ENCODE data around the gene ATXN1. TPM values are rescaled to one million over a fixed set of nuclear protein-coding genes. Genes with fewer than 3 reads are reported as not detected.

Gene ATXN1
- total RNA-seq, 1 experiment from 2014 or later: 5.6 TPM

DNA sequence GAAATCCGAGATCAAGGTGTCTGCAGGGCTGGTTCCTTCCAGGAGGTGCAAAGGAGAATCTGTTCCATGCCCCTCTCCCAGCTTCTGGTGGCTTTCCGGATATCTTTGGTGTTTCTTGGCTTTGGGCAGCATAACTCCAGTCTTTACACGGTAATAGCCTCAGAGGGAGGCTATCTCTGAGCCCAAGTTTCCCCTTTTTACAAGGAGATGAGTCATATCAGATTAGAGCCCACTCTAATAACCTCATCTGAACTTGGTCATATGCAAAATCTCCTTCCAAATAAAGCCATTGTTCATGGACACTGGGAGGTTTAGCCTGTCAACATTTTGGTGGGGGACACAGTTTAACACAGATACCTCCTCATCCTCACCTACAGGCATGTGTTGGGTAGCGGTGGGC is 213.7 kb downstream of the ATXN1 start:
- Histone ChIP-seq H3K27me3 (ENCODE audit: insufficient read depth, low read length) (no peaks in the 10 kb centered on the region), H3K14ac (ENCODE audit: insufficient read depth, low read length) (no peak overlapping the region), H3K4me1 (ENCODE audit: insufficient read depth, low read length) (0 out of 2 replicates have a peak, but pooled peaks cover 2% of the 10 kb centered on the region), H3K27ac (ENCODE audit: insufficient read length, low read depth, low read length) (no peak overlapping the region), H3K9me3 (ENCODE audit: control insufficient read depth, low read depth, low read length) (no peaks in the 10 kb centered on the region), H2AK5ac (ENCODE audit: insufficient read length, low read length) (no peak overlapping the region), H4K91ac (ENCODE audit: insufficient read length, low read depth, low read length) (no peak overlapping the region), H3T11ph (ENCODE audit: low read length) (no peak overlapping the region), H2BK120ac (ENCODE audit: low read depth, low read length, poor library complexity, severe bottlenecking) (no peak overlapping the region), H3K23ac (ENCODE audit: insufficient read length, low read depth, low read length) (no peak overlapping the region), H3K9ac (ENCODE audit: extremely low read depth, insufficient read length, low read length) (no peak overlapping the region), H3K23me2 (ENCODE audit: insufficient read length, low read depth, low read length, poor library complexity, severe bottlenecking) (no peaks in the 10 kb centered on the region), H4K5ac (ENCODE audit: insufficient read length, low read depth, low read length) (no peak overlapping the region), H4K8ac (replicated peaks; ENCODE audit: insufficient read length, low read depth, low read length) (no peak overlapping the region), H2BK15ac (ENCODE audit: low read depth, low read length) (no peak overlapping the region), H3K18ac (ENCODE audit: insufficient read length, low read depth, low read length) (no peak overlapping the region), H2BK20ac (ENCODE audit: low read depth, low read length, poor library complexity, severe bottlenecking) (no peak overlapping the region), H4K20me1 (ENCODE audit: control insufficient read depth, insufficient read depth, insufficient read length) (no peaks in the 10 kb centered on the region), H2AFZ (ENCODE audit: low read length) (no peak overlapping the region), H3K4ac (ENCODE audit: low read depth, low read length) (no peak overlapping the region), H3K79me1 (ENCODE audit: insufficient read depth, low read depth, low read length, poor library complexity, severe bottlenecking) (no peaks in the 10 kb centered on the region), H3K79me2 (ENCODE audit: insufficient read depth, low read length) (no peaks in the 10 kb centered on the region), H2BK5ac (ENCODE audit: insufficient read length, low read length) (no peak overlapping the region), H2BK12ac (ENCODE audit: insufficient read length, low read depth, low read length) (no peak overlapping the region), H3K56ac (ENCODE audit: insufficient read length, low read depth, low read length) (no peak overlapping the region), H3K4me2 (ENCODE audit: insufficient read depth, insufficient read length, low read length) (no peak overlapping the region)
- Mint-ChIP-seq H3K9me3 (no peaks in the 10 kb centered on the region), H3K36me3 (ENCODE audit: insufficient read depth in 1 of 3, low read depth in 3 of 3) (no peaks in the 10 kb centered on the region; a peak in 1 of 7 replicates), H3K27me3 (ENCODE audit: low read depth) (no peaks in the 10 kb centered on the region; the same call in 1 of the 2 replicates), H3K27ac (no peak overlapping the region), H3K4me1 (peaks cover 3 to 7% of the 10 kb centered on the region in 2 experiments; a peak in 3 of 4 replicates), H3K4me3 (no peak overlapping the region)
- no CpG with 5 or more reads among the region's 4 CpGs for WGBS (ENCODE audit: extremely low coverage, insufficient read length, low lambda C conversion rate)
- no peak for DNase-seq
- TF ChIP-seq, protein P1, sequence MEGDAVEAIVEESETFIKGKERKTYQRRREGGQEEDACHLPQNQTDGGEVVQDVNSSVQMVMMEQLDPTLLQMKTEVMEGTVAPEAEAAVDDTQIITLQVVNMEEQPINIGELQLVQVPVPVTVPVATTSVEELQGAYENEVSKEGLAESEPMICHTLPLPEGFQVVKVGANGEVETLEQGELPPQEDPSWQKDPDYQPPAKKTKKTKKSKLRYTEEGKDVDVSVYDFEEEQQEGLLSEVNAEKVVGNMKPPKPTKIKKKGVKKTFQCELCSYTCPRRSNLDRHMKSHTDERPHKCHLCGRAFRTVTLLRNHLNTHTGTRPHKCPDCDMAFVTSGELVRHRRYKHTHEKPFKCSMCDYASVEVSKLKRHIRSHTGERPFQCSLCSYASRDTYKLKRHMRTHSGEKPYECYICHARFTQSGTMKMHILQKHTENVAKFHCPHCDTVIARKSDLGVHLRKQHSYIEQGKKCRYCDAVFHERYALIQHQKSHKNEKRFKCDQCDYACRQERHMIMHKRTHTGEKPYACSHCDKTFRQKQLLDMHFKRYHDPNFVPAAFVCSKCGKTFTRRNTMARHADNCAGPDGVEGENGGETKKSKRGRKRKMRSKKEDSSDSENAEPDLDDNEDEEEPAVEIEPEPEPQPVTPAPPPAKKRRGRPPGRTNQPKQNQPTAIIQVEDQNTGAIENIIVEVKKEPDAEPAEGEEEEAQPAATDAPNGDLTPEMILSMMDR (conservative IDR thresholded peaks at IDR 0.05): no peak
